8988T (cell line): ENCODE results near the gene TRIAP1.
"Not testable (repeated sequence)": the region's sequence is repeated elsewhere in the genome, so short reads cannot be mapped to it uniquely, and the experiment has no call there.

Experiments
- DNase-seq: peaks from one replicate; pipeline ENCODE4 v3.0.0; 2011

TRIAP1 gene

DNA sequence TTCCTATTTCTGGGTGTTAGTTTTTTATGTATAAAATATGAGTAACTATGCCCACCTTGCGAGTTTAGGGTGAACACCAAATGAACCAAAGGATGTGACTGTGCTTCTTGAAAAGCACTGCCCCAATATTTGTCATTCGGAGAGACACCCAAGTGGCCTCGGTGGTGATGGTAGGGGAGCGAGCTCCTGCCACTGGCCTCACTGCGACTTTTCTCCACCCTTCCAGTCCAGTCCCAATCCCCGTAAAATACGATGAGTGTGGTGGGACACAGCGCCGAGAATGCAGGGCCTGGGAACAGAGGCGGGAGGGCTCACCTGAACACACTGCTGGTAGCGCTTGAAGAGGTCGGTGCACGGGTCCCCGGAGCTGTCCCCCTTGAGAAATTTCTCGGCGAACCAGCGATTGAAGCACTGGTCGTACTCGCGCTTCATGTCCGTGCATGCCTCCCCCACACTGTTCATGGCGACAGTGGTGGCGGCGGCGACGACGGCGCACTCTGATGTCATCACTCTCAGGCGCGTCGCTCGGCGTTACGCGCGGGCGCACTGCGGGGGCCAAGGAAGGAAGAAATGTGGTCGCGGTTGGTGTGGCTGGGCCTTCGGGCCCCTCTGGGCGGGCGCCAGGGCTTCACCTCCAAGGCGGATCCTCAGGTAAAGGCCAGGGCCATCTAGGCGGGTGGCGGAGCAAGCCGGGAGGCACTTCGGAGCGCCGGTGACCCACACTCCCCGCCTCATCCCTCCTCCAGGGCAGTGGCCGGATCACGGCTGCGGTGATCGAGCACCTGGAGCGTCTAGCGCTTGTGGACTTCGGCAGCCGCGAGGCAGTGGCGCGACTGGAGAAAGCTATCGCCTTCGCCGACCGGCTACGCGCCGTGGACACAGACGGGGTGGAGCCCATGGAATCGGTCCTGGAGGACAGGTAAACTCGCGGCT is at the start of gene TRIAP1, which contains the start of gene GATC:
TRIAP1 (minus strand) TSS at position 474 of the 933 bp plus-strand sequence; CDS start at position 462, 12 bp downstream.
GATC (plus strand) TSS at position 534 of the 933 bp plus-strand sequence; CDS start at position 571, 37 bp downstream.
- DNase-seq = peak; percentile 58

GRCh38 chr12:120495186-120495730 is 49.1 kb upstream of the TRIAP1 start:
- DNase-seq = no peak

GRCh38 chr12:120490833-120491512 is 44.8 kb upstream of the TRIAP1 start:
- no peak for DNase-seq

- DNase-seq = no peak
Observed at GRCh38 chr12:120490325-120490724, 44.1 kb upstream of the TRIAP1 start.

DNA sequence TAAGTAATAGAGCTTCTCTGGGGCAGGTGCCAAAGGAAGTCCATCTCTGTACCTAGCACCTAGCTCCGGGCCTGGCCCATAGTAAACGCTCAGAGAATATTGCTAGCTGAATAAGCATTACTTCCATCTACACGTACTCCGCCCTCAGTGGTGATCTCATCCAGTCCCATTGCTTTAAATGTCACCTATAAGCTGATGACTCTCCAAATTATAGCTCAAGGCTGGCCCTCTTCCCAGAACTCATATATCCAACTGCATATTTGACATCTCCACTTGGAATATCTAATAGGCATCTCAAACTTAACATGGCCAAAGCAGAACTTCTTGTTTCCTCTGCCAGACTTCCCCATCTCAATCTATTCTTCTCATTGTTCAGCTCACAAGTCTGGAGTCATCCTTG is 42.8 kb upstream of the TRIAP1 start:
- DNase-seq = no peak

GRCh38 chr12:120488057-120488640 is 42.0 kb upstream of the TRIAP1 start:
- no peak for DNase-seq

- not testable (repeated sequence) for DNase-seq
Observed at GRCh38 chr12:120487552-120487951, 41.4 kb upstream of the TRIAP1 start.

- DNase-seq = no peak
Observed at GRCh38 chr12:120485961-120486881, 40.0 kb upstream of the TRIAP1 start.

- no peak for DNase-seq
Observed at GRCh38 chr12:120483621-120484020, 37.4 kb upstream of the TRIAP1 start.

DNA sequence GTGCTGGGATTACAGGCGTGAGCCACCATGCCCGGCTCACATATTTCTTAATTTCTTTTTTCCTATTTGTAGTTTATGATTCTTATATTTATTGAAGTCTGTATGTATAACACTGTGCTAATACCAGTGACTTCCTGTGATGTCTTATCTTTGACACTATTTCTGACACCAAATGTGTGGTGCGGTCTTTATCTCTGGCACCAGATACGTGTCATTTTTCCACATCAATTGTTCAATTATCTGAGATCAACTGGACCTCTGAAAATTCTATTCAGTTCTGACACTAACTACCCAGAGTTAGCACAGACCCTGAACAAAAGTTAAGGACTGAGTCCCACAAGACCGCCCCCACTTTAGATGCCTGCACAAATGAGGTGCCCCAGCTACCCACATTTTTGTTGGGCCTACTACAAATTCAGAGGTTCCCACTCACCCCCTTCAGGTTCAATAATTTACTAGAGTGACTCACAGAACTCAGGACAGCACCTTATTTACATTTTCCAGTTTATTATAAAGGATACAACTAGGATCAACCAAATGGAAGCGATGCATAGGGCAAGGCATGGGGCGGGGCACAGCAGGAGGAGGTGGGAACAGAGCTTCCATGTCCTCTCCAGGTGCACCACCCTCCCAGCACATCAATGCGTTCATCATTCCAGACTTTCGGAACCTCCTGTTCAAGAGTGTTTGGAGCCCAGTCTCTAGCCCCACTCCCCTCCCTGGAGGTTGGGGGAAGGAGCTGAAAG is 35.0 kb upstream of the TRIAP1 start:
- DNase-seq = no peak

DNA sequence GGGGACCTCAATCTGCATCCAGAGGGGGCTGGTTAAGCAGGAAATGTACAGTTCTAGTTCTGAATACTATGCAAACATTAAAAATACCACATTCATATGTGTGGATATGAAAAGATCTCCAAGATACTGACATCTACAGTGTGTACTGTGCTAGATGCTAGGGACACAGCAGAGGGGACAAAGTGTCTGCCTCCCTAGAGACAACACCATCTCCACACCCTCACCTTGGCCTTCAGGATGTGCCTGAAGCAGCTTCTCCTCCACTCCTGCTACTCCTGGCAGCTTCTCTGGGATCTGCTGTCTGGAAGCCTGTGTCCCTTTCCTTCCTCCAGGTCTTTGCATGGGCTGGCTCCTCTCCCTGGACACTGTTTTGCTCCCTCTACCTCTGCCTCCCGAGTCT is 34.0 kb upstream of the TRIAP1 start:
- DNase-seq = no peak

- DNase-seq = no peak
Observed at GRCh38 chr12:120479458-120479857, 33.3 kb upstream of the TRIAP1 start.

DNA sequence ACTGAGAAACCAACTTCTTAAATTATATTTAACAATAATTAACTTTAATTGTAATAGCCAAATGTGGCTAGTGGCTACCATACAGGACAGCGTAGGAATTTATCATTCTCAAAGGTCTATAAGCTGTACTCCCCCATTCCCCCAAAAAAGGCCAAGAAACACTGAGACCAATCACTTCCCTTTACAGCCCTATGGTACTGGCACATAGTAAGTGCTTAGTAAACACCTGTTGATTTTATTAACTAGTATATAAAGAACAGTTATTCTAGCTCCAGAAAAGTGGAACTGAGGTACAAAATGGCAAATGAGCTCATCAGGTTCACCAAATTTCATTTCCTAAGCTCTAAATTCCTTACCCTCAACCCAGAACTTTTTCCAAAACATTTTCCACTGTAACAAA is 29.5 kb upstream of the TRIAP1 start:
- no peak for DNase-seq

DNA sequence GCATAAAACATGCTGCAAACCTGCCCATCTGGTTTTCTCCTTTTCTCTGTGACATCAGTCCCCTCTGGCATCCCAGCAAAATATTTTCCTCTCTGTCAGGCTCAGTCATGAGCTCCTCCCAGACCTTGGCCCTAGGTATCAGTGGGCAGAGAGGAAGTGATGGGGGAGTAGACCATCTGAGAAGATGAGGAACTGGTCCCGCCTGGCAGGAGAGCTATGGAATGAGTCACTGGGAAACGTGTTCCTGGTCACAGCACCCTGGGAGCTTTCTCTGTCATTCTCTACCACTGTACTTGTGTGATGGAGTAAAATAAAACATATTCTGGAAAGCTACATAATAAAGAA is 28.4 kb upstream of the TRIAP1 start:
- peak; percentile 78 for DNase-seq

DNA sequence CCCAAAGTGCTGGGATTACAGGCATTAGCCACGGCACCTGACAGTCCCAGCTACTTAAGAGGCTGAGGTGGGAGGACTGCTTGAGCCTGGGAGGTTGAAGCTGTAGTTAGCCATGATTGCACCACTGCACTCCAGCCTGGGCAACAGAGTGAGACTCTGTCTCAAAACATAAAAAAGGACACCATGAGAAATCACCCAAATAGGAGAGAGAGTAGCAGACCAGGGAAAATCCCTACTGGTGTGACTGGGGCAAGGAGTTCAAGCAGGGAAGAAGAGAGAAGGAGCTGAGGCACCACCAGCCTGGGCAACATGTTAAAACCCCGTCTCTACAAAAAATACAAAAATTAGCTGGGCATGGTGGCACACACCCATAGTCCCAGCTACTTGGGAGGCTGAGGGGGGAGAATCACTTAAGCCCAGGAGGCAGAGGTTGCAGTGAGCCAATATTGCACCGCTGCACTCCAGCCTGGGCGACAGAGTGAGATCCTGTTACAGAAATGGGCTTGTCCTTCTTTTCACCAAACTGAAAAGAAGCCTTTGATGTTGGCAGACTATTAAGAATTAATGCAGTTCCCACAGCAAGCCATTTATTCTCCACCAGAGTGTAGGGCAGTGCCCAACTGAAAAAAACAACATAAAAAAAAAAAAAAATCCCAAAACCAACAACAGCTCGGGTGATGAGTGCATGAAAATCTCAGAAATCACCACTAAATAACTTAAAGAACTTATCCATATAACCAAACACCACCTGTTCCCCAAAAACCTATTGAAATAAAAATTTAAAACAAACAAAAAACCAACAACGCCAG is 27.8 kb upstream of the TRIAP1 start:
- no peak for DNase-seq

DNA sequence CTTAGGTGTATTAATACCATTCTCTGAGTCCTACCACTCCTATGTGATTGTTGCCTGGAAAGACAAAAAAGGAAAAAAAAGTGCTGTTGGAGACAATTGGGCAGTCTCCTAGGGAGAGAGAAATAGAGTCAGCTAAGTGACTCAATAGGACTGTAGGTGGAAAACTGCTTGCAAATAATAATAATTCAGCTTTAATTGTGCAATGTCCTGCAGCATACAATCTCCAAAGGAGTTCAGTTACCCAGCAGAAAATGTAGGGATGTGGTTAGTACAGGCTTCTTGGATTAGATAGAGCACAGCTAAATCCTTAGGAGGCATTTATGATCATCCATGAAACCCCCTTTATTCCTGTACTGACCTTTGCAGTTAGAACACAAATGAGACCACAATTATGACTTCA is 26.3 kb upstream of the TRIAP1 start:
- DNase-seq = no peak

GRCh38 chr12:120470150-120470784 is 24.1 kb upstream of the TRIAP1 start:
- DNase-seq = peak; percentile 32

- peak; percentile 98 for DNase-seq
Observed at GRCh38 chr12:120469450-120470149, 23.4 kb upstream of the TRIAP1 start, which contains the start of gene SRSF9. TSS of gene SRSF9 (minus strand) at chr12:120469748. CDS start at chr12:120469609, 139 bp downstream.

- DNase-seq = peak; percentile 33
Observed at GRCh38 chr12:120468821-120469449, 22.8 kb upstream of the TRIAP1 start.
